Right renal cortex interstitium (tissue), 3 donors: ENCODE data around the gene SCNN1A. TPM values are rescaled to one million over a fixed set of nuclear protein-coding genes. Genes with fewer than 3 reads are reported as not detected.

Experiments
- DNase-seq, 3 donors: peaks; one replicate each; pipeline ENCODE4 v3.0.0-alpha.2; 2013; ENCODE audit warnings: low read depth in 3 of 3, low spot score in 2 of 3
- polyA plus RNA-seq, 3 donors: library from polyadenylated mRNA; unstranded; fragments of 120-200 nt; gene quantifications; one replicate each; pipeline ENCODE4 v1.2.1, GENCODE V29; 2013; ENCODE audit not compliant: insufficient read length in 3 of 3

SCNN1A gene
- polyA plus RNA-seq, 3 donors, result 68.1 to 74.0 (median 70.4) TPM

DNA sequence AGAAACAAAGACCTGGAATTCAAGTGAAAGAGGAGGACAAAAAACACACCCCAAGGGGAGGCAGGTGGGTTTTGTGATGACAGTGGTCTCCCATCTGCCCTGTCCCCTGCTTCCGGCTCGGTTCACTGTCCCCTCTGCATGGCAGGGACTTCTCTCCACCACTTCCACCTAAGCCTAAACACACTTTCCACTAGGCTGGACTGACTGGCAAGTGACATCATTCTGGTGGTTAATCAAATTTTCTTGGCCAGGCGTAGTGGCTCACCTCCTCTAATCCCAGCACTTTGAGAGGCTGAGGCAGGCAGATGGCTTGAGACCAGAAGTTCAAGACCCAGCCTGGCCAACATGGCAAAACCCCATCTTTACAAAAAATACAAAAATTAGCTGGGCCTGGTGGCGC, 53.0 kb downstream of the SCNN1A start:
- DNase-seq, result no peak

GRCh38 chr12:6321905-6322304, 53.5 kb downstream of the SCNN1A start:
- no peak for DNase-seq

DNA sequence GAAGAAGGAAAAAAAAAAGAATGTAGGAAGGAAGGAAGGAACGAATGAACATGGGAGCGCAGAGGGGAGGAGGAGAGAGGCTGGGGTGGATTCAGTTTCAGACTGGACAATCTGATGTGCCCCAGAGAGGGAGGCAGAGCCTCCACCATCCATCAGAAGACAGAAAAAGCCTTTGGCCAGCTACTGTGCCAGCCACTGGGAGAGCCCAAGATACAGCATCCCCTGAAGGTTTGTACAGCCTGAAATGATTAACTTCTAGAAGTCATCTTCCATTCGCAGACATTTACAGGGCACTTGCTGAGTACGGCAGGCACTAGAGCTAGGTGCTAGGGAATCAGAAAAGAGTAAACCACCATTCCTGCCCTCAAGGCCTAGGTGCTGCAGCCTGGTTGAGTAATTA, 55.9 kb downstream of the SCNN1A start:
- no peak for DNase-seq

DNA sequence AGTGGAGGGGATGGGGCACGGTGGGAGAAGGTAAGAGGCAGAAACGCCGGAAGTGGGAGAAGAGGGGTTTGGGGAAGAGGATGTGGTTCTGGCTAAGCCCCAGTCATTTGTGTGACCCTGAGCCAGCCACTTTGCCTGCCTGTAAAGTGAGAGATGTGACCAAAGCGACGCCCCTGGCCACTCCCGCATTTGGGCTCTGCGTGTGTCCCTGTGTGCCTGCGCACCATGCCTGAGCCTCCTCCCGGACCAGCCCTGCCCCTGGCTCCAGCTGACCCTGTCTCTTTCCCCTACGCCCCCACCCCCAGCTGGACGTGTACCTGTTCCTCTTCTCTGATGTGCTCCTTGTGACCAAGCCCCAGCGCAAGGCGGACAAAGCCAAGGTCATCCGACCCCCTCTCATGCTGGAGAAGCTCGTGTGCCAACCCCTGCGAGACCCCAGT, 56.9 kb downstream of the SCNN1A start:
- no peak for DNase-seq

DNA sequence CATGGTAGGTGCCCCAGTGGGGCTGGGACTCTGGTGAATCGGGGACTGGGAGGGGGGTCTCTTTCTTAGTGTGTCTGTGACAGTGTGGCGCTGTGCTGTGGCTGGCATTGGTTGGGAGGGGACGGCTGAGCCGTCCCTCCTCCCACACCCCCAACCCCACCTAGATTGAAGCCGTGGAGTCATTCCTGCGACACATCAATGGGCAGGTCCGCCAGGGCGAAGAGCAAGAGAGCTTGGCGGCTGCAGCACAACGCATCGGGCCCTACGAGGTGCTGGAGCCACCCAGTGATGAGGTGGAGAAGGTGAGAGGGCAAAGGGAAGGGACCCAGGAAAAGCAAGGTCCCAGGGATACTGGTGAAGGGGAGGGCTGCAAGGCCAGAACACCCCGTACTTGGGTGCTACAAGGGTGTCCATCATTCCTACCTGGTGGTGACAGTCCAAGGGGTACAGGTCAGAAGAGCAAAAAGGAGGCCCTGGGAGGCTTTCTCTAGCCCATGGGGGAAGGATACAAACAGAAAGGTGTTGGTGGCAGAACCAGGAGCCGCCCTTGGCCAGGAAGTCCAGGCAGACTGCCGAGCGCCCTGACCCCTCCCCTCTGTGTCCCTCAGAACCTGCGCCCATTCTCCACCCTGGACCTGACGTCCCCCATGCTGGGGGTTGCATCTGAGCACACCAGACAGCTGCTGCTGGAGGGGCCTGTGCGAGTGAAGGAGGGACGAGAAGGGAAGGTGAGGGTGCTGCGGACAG, 57.5 kb downstream of the SCNN1A start:
- no peak for DNase-seq

DNA sequence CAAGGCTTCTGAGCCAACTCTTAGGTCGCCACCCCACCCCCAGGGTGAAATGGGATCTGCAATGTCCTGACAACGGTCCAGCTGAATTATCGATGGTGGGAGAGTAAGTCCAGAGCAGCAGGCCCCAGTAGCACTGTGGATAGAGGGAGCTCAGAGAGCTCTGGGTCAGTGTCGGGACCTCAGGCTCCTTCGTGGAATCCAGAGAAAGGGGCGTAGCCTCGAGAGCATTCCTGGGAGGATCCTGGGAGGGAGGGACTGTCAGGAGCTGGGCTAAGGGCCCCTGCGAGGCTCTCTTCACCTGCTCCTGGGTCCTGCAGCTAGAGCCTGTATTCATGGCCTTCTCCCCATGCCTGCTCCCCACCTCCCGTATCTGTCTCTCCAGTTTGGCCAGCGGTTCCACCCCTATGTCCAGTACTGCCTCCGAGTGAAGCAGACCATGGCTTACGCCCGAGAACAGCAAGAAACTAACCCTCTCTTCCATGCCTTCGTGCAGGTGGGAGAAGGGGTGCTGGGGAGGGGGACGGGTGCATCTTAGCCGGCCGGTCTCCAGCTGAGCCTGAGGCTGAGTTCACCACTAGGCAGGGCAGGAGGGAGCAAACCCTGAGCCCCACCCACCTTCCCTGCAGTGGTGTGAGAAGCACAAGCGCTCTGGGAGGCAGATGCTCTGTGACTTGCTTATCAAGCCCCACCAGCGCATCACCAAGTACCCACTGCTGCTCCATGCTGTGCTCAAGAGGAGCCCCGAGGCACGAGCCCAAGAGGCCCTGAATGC, 58.3 kb downstream of the SCNN1A start:
- no peak for DNase-seq

DNA sequence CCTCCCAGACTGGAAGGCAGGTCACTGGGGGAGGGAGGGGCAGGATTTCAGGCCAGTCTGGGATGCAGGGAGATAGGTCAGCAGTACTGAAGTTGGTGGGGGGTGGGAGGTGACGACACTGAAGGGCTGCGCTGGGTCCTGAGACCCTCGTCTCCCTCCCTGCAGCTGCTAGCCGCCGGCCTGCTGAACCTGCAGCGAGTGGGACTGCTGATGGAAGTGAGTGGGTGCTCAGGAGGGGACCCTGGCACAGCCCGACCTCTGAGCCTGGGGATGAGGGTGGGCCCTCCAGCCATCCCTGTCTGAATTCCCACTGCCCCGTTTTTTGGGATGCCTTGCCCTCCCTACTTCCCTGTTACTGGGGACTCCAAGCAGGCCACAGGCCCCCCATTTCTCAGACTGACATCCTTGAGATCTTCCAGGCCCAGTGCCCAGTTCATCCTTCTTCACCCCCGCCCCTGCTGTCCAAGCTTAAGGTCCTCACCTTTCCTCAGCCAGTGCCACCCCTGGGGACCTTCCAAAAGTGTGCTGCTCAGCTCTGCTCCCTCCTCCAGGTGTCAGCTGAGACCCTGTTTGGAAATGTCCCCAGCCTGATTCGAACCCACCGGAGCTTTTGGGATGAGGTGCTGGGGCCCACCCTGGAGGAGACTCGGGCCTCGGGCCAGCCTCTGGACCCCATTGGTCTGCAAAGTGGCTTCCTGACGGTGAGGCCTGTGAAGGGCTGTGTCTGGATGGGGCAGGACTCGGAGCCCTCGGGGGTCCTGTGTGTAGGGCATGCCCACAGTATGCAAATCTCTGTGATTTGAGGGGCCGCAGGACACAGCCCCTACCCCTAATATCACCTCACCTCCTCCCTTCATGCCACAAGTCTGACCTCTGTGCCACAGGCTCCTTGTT, 59.4 kb downstream of the SCNN1A start:
- no peak for DNase-seq

- no peak for DNase-seq
Measured at GRCh38 chr12:6315184-6315583, 60.2 kb downstream of the SCNN1A start.

GRCh38 chr12:6314776-6315175, 60.6 kb downstream of the SCNN1A start:
- no peak for DNase-seq

GRCh38 chr12:6313326-6313940, 61.9 kb downstream of the SCNN1A start:
- no peak for DNase-seq

GRCh38 chr12:6312529-6313325, 62.6 kb downstream of the SCNN1A start:
- DNase-seq, result no peak

DNA sequence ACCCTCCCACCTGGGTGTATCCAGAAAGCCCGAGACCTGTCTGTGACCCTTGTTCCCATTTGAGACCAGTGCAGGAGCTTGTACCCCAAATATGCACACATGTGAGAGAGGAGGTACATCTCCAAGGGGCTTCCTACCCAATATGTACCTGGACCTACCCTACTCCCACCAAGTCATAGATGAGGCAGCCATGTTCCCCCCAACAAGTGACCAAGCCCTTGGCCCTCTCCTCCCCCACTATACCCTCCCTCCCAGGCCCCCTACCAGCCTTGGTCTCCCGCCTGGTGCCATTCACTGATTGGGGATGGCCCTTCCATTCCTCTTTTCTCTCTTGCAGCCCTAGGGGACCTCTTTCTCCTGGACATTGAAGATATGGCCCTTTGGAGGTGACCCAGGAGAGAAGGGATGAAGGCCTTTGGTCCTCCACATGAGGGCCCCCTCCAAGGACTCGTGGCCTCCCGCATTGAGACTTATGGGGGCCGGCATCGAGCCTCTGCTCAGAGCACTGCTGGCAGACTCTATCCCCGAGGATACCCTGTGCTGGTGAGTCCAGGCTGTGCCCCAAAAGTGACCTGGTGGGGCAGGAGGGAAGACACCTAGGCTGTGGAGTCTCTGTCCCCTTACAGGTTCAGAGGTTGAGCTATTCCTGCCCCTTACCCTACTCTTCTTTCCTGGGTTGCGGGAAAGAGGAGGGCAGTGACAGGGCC, 63.4 kb downstream of the SCNN1A start:
- DNase-seq, result no peak

DNA sequence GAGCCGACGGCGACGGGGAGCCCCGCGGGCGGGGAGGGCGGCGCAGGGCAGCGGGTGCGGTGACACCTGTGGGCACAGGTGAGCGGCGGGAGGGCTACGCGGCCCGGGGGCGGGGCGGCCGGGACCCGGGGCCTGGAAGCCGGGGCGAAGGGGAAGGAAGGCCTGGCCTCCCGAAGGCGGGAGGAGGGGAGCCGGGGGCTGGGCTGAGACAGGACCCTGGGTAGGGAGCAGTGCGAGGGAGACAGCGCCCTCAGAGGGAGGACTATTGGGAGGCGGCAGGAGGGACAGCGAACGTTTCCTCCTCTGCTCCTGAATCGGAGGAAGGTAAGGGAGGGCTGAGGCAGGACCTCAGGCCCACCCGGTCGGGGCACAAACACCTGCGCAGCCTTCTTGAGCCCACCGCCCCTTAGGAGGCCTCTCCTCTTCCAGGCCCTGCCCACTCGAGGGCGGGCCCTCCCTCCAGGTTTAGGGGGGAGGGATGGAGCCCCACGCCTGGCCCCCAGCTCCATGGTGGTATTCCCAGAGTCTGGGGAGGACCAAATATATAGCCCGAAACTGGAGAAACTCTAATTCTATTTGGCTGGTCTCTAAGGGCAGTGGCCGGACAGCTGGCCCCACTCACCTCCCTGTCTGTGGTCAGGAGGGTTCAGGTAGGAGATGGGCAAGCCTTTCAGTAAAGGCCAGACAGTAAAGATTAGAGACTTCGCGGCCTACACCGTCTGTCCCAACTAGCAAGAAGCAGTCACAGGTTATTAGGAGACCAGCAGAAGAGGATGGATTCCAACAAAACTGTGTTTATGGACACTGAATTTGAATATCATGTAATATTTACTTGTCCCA, 64.4 kb downstream of the SCNN1A start:
- DNase-seq, result no peak

- no peak for DNase-seq
Measured at GRCh38 chr12:6307529-6307928, 67.8 kb downstream of the SCNN1A start.

DNA sequence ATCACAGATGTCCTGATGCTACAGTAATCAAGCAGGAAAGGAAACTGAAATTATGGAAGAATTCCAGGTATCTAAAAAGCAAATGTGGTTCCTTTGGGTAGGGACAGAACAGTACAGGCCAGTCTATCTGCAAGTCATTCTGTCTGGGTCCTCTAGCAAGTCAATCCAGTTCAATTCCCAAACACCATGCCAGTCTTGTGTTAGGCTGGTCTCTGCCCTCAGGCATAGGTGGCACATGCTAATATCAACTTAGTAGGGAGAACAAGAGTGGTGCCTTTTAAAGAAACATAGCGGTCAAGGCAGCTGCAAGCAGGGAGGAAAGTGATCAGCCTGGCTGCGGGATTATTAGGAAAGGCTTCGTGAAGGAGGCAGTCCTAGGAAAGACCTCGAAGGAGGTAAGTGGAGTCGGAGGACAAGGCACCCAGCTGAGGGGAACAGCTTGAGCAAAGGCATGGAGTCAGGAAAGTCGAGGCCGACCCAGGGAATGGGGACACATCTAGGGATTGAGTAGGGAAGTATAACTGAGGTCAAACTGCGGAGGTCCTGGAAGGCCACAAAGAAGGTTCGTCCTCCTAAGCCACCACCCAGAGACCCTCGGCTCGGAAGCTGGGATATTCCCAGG, 68.7 kb downstream of the SCNN1A start:
- DNase-seq, result no peak

- no peak for DNase-seq
Measured at GRCh38 chr12:6306151-6306550, 69.2 kb downstream of the SCNN1A start.

- DNase-seq, result no peak
Measured at GRCh38 chr12:6303071-6303470, 72.3 kb downstream of the SCNN1A start.

DNA sequence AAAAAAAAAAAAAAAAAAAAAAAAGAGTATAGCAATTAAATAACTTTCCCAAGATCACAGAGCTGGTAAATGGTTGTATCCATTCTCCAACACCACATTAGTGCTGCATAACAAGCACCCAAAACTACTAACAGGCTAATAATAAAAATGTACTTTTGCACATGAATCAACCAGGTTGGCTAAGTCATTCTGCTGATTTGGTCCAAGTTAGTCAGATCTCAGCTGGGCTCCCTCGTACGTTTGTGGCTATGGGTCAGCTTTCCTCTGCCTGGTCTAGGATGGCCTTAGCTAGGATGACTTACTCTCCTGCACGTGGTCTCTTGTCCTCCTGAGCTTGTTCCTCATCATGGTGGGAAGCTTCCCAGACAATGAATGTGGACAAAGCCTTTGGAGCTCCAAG, 72.7 kb downstream of the SCNN1A start:
- no peak for DNase-seq
